ENCODE measurements around the gene PPP1R14B.

GRCh38 chr11:64260147-64260708 is 13.5 kb upstream of the PPP1R14B start:
- TF ChIP-seq CTCF (conservative IDR thresholded peaks at IDR 0.05) (no peak), ZFX (IDR thresholded peaks at IDR 0.05) (no peak)

Data from C4-2B (cell line).